ENCODE measurements around the gene FLRT3. TPM values are rescaled to one million over a fixed set of nuclear protein-coding genes. Genes with fewer than 3 reads are reported as not detected.

Gene FLRT3
- polyA plus RNA-seq (2012; ENCODE audit: low read depth, missing spikeins): not detected

GRCh38 chr20:14337400-14338171, at the start of gene FLRT3:
Gene FLRT3, minus strand, starts transcription at chr20:14337612. Its CDS starts 10,106 bp downstream, at chr20:14327506.
- peak; percentile 78 for FAIRE-seq

GRCh38 chr20:14386726-14387125, 49.3 kb upstream of the FLRT3 start:
- TF ChIP-seq POU2F2 (IDR thresholded peaks at IDR 0.05; ENCODE audit: low read depth, low read length): no peak
- TF ChIP-seq POLR2A (IDR thresholded peaks at IDR 0.05; ENCODE audit: low read depth, low read length): no peak
- TF ChIP-seq POLR2AphosphoS5 (IDR thresholded peaks at IDR 0.05; ENCODE audit: low read depth, low read length): no peak
- no peak for TF ChIP-seq PAX5 (IDR thresholded peaks at IDR 0.05; ENCODE audit: insufficient read depth, low read length, severe bottlenecking)
- TF ChIP-seq TAF1 (IDR thresholded peaks at IDR 0.05; ENCODE audit: low read depth, low read length): no peak
- no peak for TF ChIP-seq SPI1 (IDR thresholded peaks at IDR 0.05; ENCODE audit: low read depth, low read length)
- no peak for FAIRE-seq
- no peak for DNase-seq (ENCODE audit: insufficient read length, low spot score)

More at GRCh38 chr20:14337400-14338171, at the start of gene FLRT3:
- TF ChIP-seq SPI1 (IDR thresholded peaks at IDR 0.05; ENCODE audit: low read depth, low read length): no peak
- no peak for TF ChIP-seq POU2F2 (IDR thresholded peaks at IDR 0.05; ENCODE audit: low read depth, low read length)
- TF ChIP-seq POLR2AphosphoS5 (IDR thresholded peaks at IDR 0.05; ENCODE audit: low read depth, low read length): no peak
- no peak for TF ChIP-seq TAF1 (IDR thresholded peaks at IDR 0.05; ENCODE audit: low read depth, low read length)
- no peak for TF ChIP-seq PAX5 (IDR thresholded peaks at IDR 0.05; ENCODE audit: insufficient read depth, low read length, severe bottlenecking)
- no peak for TF ChIP-seq POLR2A (IDR thresholded peaks at IDR 0.05; ENCODE audit: low read depth, low read length)
- peak; percentile 4 for DNase-seq (ENCODE audit: insufficient read length, low spot score)

- TF ChIP-seq POLR2A (IDR thresholded peaks at IDR 0.05; ENCODE audit: low read depth, low read length) (no peak), PAX5 (IDR thresholded peaks at IDR 0.05; ENCODE audit: insufficient read depth, low read length, severe bottlenecking) (no peak), POU2F2 (IDR thresholded peaks at IDR 0.05; ENCODE audit: low read depth, low read length) (no peak), TAF1 (IDR thresholded peaks at IDR 0.05; ENCODE audit: low read depth, low read length) (no peak), POLR2AphosphoS5 (IDR thresholded peaks at IDR 0.05; ENCODE audit: low read depth, low read length) (no peak), SPI1 (IDR thresholded peaks at IDR 0.05; ENCODE audit: low read depth, low read length) (no peak)
- DNase-seq (ENCODE audit: insufficient read length, low spot score) (no peak), FAIRE-seq (no peak)
Measured at GRCh38 chr20:14385176-14385740, 47.8 kb upstream of the FLRT3 start.

GRCh38 chr20:14384416-14385175, 47.2 kb upstream of the FLRT3 start:
- TF ChIP-seq POLR2AphosphoS5 (IDR thresholded peaks at IDR 0.05; ENCODE audit: low read depth, low read length) (no peak), SPI1 (IDR thresholded peaks at IDR 0.05; ENCODE audit: low read depth, low read length) (no peak), PAX5 (IDR thresholded peaks at IDR 0.05; ENCODE audit: insufficient read depth, low read length, severe bottlenecking) (no peak), POU2F2 (IDR thresholded peaks at IDR 0.05; ENCODE audit: low read depth, low read length) (no peak), POLR2A (IDR thresholded peaks at IDR 0.05; ENCODE audit: low read depth, low read length) (no peak), TAF1 (IDR thresholded peaks at IDR 0.05; ENCODE audit: low read depth, low read length) (no peak)
- DNase-seq (ENCODE audit: insufficient read length, low spot score) (no peak), FAIRE-seq (no peak)

- TF ChIP-seq SPI1 (IDR thresholded peaks at IDR 0.05; ENCODE audit: low read depth, low read length) (no peak), POU2F2 (IDR thresholded peaks at IDR 0.05; ENCODE audit: low read depth, low read length) (no peak), PAX5 (IDR thresholded peaks at IDR 0.05; ENCODE audit: insufficient read depth, low read length, severe bottlenecking) (no peak), POLR2A (IDR thresholded peaks at IDR 0.05; ENCODE audit: low read depth, low read length) (no peak)
- FAIRE-seq (no peak), DNase-seq (ENCODE audit: insufficient read length, low spot score) (no peak)
Measured at GRCh38 chr20:14383335-14383734, 45.9 kb upstream of the FLRT3 start.

- no peak for FAIRE-seq
- no peak for DNase-seq (ENCODE audit: insufficient read length, low spot score)
- TF ChIP-seq POLR2A (IDR thresholded peaks at IDR 0.05; ENCODE audit: low read depth, low read length): no peak
- no peak for TF ChIP-seq POLR2AphosphoS5 (IDR thresholded peaks at IDR 0.05; ENCODE audit: low read depth, low read length)
- no peak for TF ChIP-seq SPI1 (IDR thresholded peaks at IDR 0.05; ENCODE audit: low read depth, low read length)
- TF ChIP-seq PAX5 (IDR thresholded peaks at IDR 0.05; ENCODE audit: insufficient read depth, low read length, severe bottlenecking): no peak
- TF ChIP-seq POU2F2 (IDR thresholded peaks at IDR 0.05; ENCODE audit: low read depth, low read length): no peak
- no peak for TF ChIP-seq TAF1 (IDR thresholded peaks at IDR 0.05; ENCODE audit: low read depth, low read length)
Measured at GRCh38 chr20:14378326-14378725, 40.9 kb upstream of the FLRT3 start.

GRCh38 chr20:14375416-14375985, 38.1 kb upstream of the FLRT3 start:
- TF ChIP-seq SPI1 (IDR thresholded peaks at IDR 0.05; ENCODE audit: low read depth, low read length) (no peak), PAX5 (IDR thresholded peaks at IDR 0.05; ENCODE audit: insufficient read depth, low read length, severe bottlenecking) (no peak), POLR2A (IDR thresholded peaks at IDR 0.05; ENCODE audit: low read depth, low read length) (no peak), POLR2AphosphoS5 (IDR thresholded peaks at IDR 0.05; ENCODE audit: low read depth, low read length) (no peak), POU2F2 (IDR thresholded peaks at IDR 0.05; ENCODE audit: low read depth, low read length) (no peak), TAF1 (IDR thresholded peaks at IDR 0.05; ENCODE audit: low read depth, low read length) (no peak)
- no peak for FAIRE-seq
- no peak for DNase-seq (ENCODE audit: insufficient read length, low spot score)

GRCh38 chr20:14374196-14374595, 36.8 kb upstream of the FLRT3 start:
- TF ChIP-seq POLR2A (IDR thresholded peaks at IDR 0.05; ENCODE audit: low read depth, low read length) (no peak), POU2F2 (IDR thresholded peaks at IDR 0.05; ENCODE audit: low read depth, low read length) (no peak), POLR2AphosphoS5 (IDR thresholded peaks at IDR 0.05; ENCODE audit: low read depth, low read length) (no peak), TAF1 (IDR thresholded peaks at IDR 0.05; ENCODE audit: low read depth, low read length) (no peak), SPI1 (IDR thresholded peaks at IDR 0.05; ENCODE audit: low read depth, low read length) (no peak), PAX5 (IDR thresholded peaks at IDR 0.05; ENCODE audit: insufficient read depth, low read length, severe bottlenecking) (no peak)
- DNase-seq (ENCODE audit: insufficient read length, low spot score): no peak
- FAIRE-seq: no peak
